Nephron progenitor cell (in vitro differentiated cells): ENCODE measurements around the gene KCNJ6.

Experiments used
- DNase-seq: peaks from one replicate; pipeline ENCODE4 v3.0.0; 2021
- H3K27ac Mint-ChIP-seq: 2 replicates; pipeline ENCODE4 v1.8.0; 2021; ENCODE audit warnings: mild to moderate bottlenecking, moderate library complexity, mixed read lengths
- H3K27me3 Mint-ChIP-seq: 2 replicates; pipeline ENCODE4 v1.8.0; 2021; ENCODE audit warnings: mild to moderate bottlenecking, low read depth, mixed read lengths; ENCODE audit not compliant: poor library complexity
- H3K36me3 Mint-ChIP-seq: 2 replicates; pipeline ENCODE4 v1.8.0; 2021; ENCODE audit warnings: low read depth, mixed read lengths
- H3K4me1 Mint-ChIP-seq: 2 replicates; pipeline ENCODE4 v1.8.0; 2021; ENCODE audit warnings: mixed read lengths
- H3K4me3 Mint-ChIP-seq: 2 replicates; pipeline ENCODE4 v1.8.0; 2021; ENCODE audit warnings: mild to moderate bottlenecking, moderate library complexity, mixed read lengths
- H3K9me3 Mint-ChIP-seq: 2 replicates; pipeline ENCODE4 v1.8.0; 2021; ENCODE audit warnings: mild to moderate bottlenecking, moderate library complexity, mixed read lengths
- TF ChIP-seq, protein P1 (sequence below): fragments of 200-600 bp; sonication (generic); IDR thresholded peaks from 2 replicates; pipeline ENCODE4 v1.5.0; 2021; ENCODE audit warnings: antibody characterized with exemption

KCNJ6 gene

DNA sequence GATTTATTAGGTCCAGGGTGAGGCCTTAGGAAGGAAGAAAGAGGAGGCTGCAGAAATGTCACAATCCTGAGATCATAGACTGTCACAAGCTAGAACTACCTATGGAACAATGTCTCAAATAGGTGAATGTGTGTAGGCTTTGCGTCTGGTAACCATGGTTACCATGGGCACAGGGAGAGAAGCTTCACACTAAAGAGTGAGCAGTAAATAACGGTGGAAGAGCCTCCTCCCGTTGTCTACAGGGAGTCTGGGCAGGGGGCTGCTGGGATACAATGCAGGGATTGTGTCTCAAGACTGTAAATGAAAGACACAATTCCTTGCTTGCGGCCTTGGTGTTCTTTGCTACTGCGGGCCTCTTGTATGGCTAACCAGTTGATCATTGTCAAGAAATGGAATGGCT, 28.2 kb upstream of the KCNJ6 start:
- H3K9me3 Mint-ChIP-seq = peaks cover 11% of the 10 kb centered on the region
- no peak for DNase-seq
- H3K27me3 Mint-ChIP-seq = no peaks in the 10 kb centered on the region
- TF ChIP-seq, protein P1, sequence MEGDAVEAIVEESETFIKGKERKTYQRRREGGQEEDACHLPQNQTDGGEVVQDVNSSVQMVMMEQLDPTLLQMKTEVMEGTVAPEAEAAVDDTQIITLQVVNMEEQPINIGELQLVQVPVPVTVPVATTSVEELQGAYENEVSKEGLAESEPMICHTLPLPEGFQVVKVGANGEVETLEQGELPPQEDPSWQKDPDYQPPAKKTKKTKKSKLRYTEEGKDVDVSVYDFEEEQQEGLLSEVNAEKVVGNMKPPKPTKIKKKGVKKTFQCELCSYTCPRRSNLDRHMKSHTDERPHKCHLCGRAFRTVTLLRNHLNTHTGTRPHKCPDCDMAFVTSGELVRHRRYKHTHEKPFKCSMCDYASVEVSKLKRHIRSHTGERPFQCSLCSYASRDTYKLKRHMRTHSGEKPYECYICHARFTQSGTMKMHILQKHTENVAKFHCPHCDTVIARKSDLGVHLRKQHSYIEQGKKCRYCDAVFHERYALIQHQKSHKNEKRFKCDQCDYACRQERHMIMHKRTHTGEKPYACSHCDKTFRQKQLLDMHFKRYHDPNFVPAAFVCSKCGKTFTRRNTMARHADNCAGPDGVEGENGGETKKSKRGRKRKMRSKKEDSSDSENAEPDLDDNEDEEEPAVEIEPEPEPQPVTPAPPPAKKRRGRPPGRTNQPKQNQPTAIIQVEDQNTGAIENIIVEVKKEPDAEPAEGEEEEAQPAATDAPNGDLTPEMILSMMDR = no peak
- H3K4me1 Mint-ChIP-seq = peaks cover 3% of the 10 kb centered on the region
- no peak overlapping the region for H3K27ac Mint-ChIP-seq
- H3K36me3 Mint-ChIP-seq = no peaks in the 10 kb centered on the region
- no peak overlapping the region for H3K4me3 Mint-ChIP-seq

DNA sequence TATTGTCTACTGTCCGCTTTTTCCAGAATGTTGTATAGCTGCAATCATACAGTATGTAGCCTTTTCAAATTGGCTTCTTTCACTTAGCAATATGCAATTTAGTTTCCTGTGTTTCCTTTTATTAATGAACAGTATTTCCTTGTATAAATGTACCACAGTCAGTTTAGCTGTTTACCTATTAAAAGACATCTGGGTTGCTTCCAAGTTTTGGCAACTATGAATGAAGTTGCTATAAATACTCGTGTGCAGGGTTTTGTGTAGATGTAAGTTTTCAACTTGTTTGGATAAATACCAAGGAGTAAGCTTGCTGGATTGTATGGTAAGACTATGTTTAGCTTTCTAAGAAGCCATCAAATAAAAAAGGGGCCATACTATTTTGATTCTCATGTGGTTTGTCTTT, 24.4 kb upstream of the KCNJ6 start:
- Mint-ChIP-seq H3K4me3 (no peak overlapping the region), H3K27me3 (peaks cover 8% of the 10 kb centered on the region)
- no peak for DNase-seq

DNA sequence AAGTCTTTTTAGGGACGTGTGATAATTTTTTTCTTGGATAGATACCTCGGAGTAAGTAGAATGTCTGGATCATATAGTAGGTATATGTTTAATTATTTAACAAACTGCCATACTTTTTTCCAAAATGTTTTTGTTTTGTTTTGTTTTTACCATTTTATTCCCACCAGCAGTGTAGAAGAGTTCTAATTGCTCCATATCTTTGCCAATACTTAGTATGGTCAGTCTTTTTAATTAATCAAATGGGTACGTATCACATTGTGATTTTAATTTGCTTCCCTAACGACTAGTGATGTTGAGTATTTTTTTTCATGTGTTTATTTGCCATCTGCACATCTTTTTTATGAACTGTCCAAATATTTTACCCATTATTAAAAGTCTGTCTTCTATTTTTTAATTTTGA, 23.6 kb upstream of the KCNJ6 start:
- no peak for DNase-seq
- peaks cover 8% of the 10 kb centered on the region for H3K27me3 Mint-ChIP-seq
- H3K36me3 Mint-ChIP-seq = no peaks in the 10 kb centered on the region
- H3K27ac Mint-ChIP-seq = no peak overlapping the region
- TF ChIP-seq, protein P1 = no peak
- H3K4me1 Mint-ChIP-seq = peaks cover 3% of the 10 kb centered on the region
- H3K4me3 Mint-ChIP-seq = no peak overlapping the region
- peaks cover 17% of the 10 kb centered on the region for H3K9me3 Mint-ChIP-seq

More for the DNA sequence above, 24.4 kb upstream of the KCNJ6 start:
- peaks cover 3% of the 10 kb centered on the region for H3K4me1 Mint-ChIP-seq
- TF ChIP-seq, protein P1 = no peak
- H3K27ac Mint-ChIP-seq = no peak overlapping the region
- no peaks in the 10 kb centered on the region for H3K36me3 Mint-ChIP-seq
- peaks cover 17% of the 10 kb centered on the region for H3K9me3 Mint-ChIP-seq

DNA sequence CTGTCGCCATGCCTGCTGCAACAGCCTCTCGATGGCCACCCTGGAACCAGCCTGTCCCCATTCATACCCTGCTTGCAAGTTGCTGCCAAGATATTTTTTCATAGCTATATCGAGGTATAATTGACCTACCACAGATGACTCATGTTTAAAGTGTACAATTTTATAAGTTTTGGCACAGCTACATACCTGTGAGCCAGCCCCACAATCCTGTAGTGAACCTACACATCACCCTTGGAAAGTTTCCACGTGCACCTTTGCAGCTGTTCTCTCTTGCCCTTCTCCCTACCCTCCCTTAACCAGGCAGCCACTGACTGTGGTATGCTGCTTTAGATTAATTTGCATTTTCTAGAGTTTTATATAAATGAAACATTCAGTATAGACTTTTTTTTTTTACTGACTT, 23.0 kb upstream of the KCNJ6 start:
- H3K36me3 Mint-ChIP-seq = no peaks in the 10 kb centered on the region
- H3K4me3 Mint-ChIP-seq = no peak overlapping the region
- DNase-seq = no peak
- H3K27ac Mint-ChIP-seq = no peak overlapping the region
- TF ChIP-seq, protein P1 = no peak
- H3K27me3 Mint-ChIP-seq = peaks cover 8% of the 10 kb centered on the region
- H3K9me3 Mint-ChIP-seq = peaks cover 17% of the 10 kb centered on the region
- peaks cover under 1% of the 10 kb centered on the region for H3K4me1 Mint-ChIP-seq

DNA sequence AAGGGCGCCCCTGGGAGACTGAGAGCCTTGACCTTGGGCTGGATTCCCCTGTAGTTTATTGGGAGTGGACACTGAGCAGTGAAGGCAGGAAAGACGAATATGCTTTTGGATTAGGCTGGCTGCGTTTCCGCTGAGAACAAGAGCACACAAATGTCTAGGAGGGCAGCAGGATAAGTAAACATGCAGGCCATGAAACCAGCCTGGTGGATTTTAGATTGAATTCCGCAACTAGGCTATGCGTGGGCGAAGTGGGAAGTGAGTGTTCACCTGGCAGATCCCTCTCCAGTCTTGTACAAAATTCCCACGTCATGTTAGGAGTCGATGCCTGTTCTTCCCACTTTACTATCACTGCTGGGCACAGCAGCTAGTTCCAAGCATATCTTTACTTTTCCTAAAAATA, 21.4 kb upstream of the KCNJ6 start:
- Mint-ChIP-seq H3K4me3 (no peak overlapping the region), H3K4me1 (no peaks in the 10 kb centered on the region), H3K27ac (no peak overlapping the region), H3K9me3 (peaks cover 28% of the 10 kb centered on the region), H3K27me3 (peaks cover 8% of the 10 kb centered on the region), H3K36me3 (no peaks in the 10 kb centered on the region)
- no peak for DNase-seq
- TF ChIP-seq, protein P1 = no peak

DNA sequence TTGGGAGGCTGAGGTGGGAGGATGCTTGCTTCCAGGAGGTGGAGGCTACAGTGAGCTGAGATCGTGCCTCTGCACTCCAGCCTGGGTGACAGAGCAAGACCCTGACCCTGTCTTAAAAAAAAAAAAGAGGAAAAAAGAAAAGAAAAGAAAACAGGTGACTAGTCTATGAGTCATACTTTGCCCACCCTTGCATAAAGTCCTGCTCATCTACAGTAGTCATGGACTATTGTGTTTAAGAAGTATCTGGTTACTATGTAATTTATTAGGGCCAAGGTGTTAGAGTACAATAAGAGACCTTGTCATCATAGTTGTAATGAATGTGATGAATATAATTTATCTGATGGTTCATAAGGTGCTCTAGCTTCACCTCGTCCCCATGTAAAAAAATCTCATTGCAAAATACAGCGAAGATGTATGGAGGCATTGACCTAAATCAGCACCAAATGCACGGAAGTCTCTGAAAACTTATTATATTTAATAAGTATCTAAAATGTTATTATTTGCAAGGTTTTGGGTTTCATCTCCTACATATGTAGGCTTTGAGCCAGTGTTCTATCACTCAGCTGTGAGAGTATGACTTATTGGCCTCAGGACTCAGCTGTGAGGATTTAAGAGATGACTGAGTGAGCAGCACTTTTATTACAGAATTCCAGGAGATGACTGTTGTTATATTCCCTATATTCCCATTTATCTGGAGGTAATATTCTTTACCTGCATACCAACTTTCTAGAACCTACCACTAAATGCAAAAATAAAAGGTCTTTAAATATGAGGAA, 19.9 kb upstream of the KCNJ6 start:
- no peaks in the 10 kb centered on the region for H3K4me1 Mint-ChIP-seq
- no peak for DNase-seq
- H3K36me3 Mint-ChIP-seq = no peaks in the 10 kb centered on the region
- H3K4me3 Mint-ChIP-seq = no peak overlapping the region
- no peak overlapping the region for H3K27ac Mint-ChIP-seq
- H3K27me3 Mint-ChIP-seq = peaks cover 14% of the 10 kb centered on the region
- peaks cover 41% of the 10 kb centered on the region for H3K9me3 Mint-ChIP-seq
- TF ChIP-seq, protein P1 = no peak
